Spleen (tissue), 7 donors: ENCODE measurements around the gene TRAF3IP3.

ENCODE experiments used
- POLR2A ChIP-seq, 3 donors: fragments of 450-650 bp; IDR thresholded peaks; one replicate each; pipeline ENCODE4 v1.5.1; 2017; ENCODE audit warnings: antibody characterized with exemption in 3 of 3, mild to moderate bottlenecking in 1 of 3
- TF ChIP-seq, protein P1 (sequence below), 11 experiments: fragments of 200-600 bp in 7 of 11; fragments of 450-650 bp in 4 of 11; sonication (generic) in 4 of 11; IDR thresholded peaks in 8 of 11; conservative IDR thresholded peaks in 3 of 11; 1 replicate in 7 of 11; 2 replicates in 4 of 11; pipeline versions ENCODE4 v1.4.0 to v1.8.0; 2016 to 2021; ENCODE audit warnings: antibody characterized with exemption in 11 of 11, inconsistent platforms in 4 of 11, mild to moderate bottlenecking in 1 of 11
- donor health status: DM: no; HTN: no; CAD: no; lungs with moderate emphysema.
- donor health status: DM: no; HTN: no; CAD: no.
- donor health status: DM: no; HTN: no; CAD: no.

DNA sequence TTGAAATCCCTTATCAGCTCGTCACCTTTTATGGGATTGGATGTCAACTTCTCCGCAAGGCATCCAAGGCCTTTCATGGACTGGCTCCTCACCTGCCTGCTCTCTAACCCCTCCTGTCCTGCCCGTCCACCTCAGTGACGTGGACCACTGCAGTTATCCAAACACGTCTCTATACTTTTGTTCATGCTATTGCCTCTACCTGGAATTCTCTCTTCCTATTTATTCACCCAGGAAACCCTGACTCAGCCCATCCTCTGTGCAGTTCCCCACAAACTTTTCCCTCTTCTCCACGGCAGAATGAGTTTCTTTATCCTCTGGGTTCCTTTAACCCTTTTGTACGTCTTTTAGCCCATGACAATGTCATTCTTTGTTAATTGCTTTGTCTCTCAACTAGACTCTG, 66.9 kb downstream of the TRAF3IP3 start:
- no peak for TF ChIP-seq POLR2A (IDR thresholded peaks at IDR 0.05)
- TF ChIP-seq, protein P1, sequence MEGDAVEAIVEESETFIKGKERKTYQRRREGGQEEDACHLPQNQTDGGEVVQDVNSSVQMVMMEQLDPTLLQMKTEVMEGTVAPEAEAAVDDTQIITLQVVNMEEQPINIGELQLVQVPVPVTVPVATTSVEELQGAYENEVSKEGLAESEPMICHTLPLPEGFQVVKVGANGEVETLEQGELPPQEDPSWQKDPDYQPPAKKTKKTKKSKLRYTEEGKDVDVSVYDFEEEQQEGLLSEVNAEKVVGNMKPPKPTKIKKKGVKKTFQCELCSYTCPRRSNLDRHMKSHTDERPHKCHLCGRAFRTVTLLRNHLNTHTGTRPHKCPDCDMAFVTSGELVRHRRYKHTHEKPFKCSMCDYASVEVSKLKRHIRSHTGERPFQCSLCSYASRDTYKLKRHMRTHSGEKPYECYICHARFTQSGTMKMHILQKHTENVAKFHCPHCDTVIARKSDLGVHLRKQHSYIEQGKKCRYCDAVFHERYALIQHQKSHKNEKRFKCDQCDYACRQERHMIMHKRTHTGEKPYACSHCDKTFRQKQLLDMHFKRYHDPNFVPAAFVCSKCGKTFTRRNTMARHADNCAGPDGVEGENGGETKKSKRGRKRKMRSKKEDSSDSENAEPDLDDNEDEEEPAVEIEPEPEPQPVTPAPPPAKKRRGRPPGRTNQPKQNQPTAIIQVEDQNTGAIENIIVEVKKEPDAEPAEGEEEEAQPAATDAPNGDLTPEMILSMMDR (IDR thresholded peaks at IDR 0.05 in 8 of 11, conservative IDR thresholded peaks at IDR 0.05 in 3 of 11): no peak
